Measurements from ENCODE around the gene GPR137. TPM values are rescaled to one million over a fixed set of nuclear protein-coding genes. Genes with fewer than 3 reads are reported as not detected.

GPR137 gene
- polyA plus RNA-seq, 2 of the 4 experiments (the other 2 are of a cell fraction): 11.0 to 37.4 TPM

- Histone ChIP-seq H3K4me3 (no peak within 1 kb of the TSS), H3K27ac (0 out of 6 replicates have a peak within 1 kb of the TSS, but pooled peaks of 1 of the 2 experiments have one; percentile 30), H3K4me2 (peak within 1 kb of the TSS; percentile 49), H3K4me1 (peaks cover 8% of the 10 kb centered on the region; the same call in 2 of the 3 replicates), H3K9me3 (no peaks in the 10 kb centered on the region)
- ChIA-PET CTCF (interaction anchor here (2.7 to 20.5 kb wide), 2 partner anchors 12 to 40 kb away, joined by 12 to 448 read pairs; partner anchors contain the start of genes CATSPERZ, ESRRA and PLCB3), POLR2A (no interaction called here)
- FAIRE-seq (no peak), DNase-seq (ENCODE audit: low read depth in 1 of 2, low spot score in 1 of 2) (no peak), ATAC-seq (no peak)
- 76% methylated on average over 8 of the region's 45 CpGs for WGBS (ENCODE audit: missing lambda C conversion rate)
- no peak for TF ChIP-seq PBX3 (IDR thresholded peaks at IDR 0.05)
- TF ChIP-seq CBX2 (IDR thresholded peaks at IDR 0.05; ENCODE audit: borderline replicate concordance, low read depth): no peak
- TF ChIP-seq FOSL2 (IDR thresholded peaks at IDR 0.05): no peak
- no peak for TF ChIP-seq FOSL2 (CRISPR knock-in tag; IDR thresholded peaks at IDR 0.05)
- no peak for TF ChIP-seq RCOR1 (IDR thresholded peaks at IDR 0.05; ENCODE audit: low read depth, low read length)
- TF ChIP-seq CBX8 (IDR thresholded peaks at IDR 0.05): no peak
- no peak for TF ChIP-seq KDM5A (IDR thresholded peaks at IDR 0.05)
- TF ChIP-seq MAZ (IDR thresholded peaks at IDR 0.05; ENCODE audit: borderline replicate concordance, low read depth, low read length): no peak
- TF ChIP-seq HOXB5 (CRISPR knock-in tag; IDR thresholded peaks at IDR 0.05): no peak
- TF ChIP-seq ZFP36 (IDR thresholded peaks at IDR 0.05; ENCODE audit: borderline replicate concordance, partially characterized antibody): no peak
- no peak for TF ChIP-seq MAFK (IDR thresholded peaks at IDR 0.05; ENCODE audit: partially characterized antibody)
- TF ChIP-seq E2F6 (IDR thresholded peaks at IDR 0.05; ENCODE audit: borderline replicate concordance, low read depth): no peak
- no peak for TF ChIP-seq POLR2A (IDR thresholded peaks at IDR 0.05; ENCODE audit: low read length)
- no peak for TF ChIP-seq PHF8 (IDR thresholded peaks at IDR 0.05; ENCODE audit: borderline replicate concordance, low read depth)
- TF ChIP-seq CHD2 (IDR thresholded peaks at IDR 0.05; ENCODE audit: low read length, partially characterized antibody): no peak
- TF ChIP-seq KDM1A (IDR thresholded peaks at IDR 0.05; ENCODE audit: low read depth): no peak
Observed at GRCh38 chr11:64291262-64291751, 5.7 kb downstream of the GPR137 start, which contains the start of gene KCNK4. KCNK4 (plus strand) TSS chr11:64291302; CDS start chr11:64293019, 1,717 bp downstream.

GRCh38 chr11:64291752-64292459 is 6.3 kb downstream of the GPR137 start:
- Histone ChIP-seq H3K4me3 (no peak overlapping the region), H3K9me3 (no peaks in the 10 kb centered on the region), H3K27ac (0 out of 6 replicates have a peak overlapping the region, but pooled peaks of 1 of the 2 experiments have one; percentile 30), H3K4me2 (peak overlapping the region; percentile 49), H3K4me1 (peaks cover 5% of the 10 kb centered on the region; the same call in 2 of the 3 replicates)
- ChIA-PET POLR2A (no interaction called here), CTCF (interaction anchor here (1.1 to 20.5 kb wide), 2 partner anchors 10 to 12 kb away, joined by 3 to 448 read pairs; partner anchors contain the start of genes CATSPERZ and ESRRA)
- ATAC-seq: no peak
- FAIRE-seq: no peak
- DNase-seq (ENCODE audit: low read depth in 1 of 2, low spot score in 1 of 2): no peak
- 36% methylated on average over 10 of the region's 96 CpGs for WGBS (ENCODE audit: missing lambda C conversion rate)
- TF ChIP-seq TP53 (CRISPR knock-in tag; IDR thresholded peaks at IDR 0.05) (no peak), RNF2 (IDR thresholded peaks at IDR 0.05; ENCODE audit: borderline replicate concordance, low read depth) (no peak), HOXB13 (CRISPR knock-in tag; IDR thresholded peaks at IDR 0.05; ENCODE audit: low read depth) (no peak), NR3C1 (IDR thresholded peaks at IDR 0.05) (no peak), HMGXB4 (CRISPR knock-in tag; IDR thresholded peaks at IDR 0.05; ENCODE audit: borderline replicate concordance) (no peak), HEYL (CRISPR knock-in tag; IDR thresholded peaks at IDR 0.05) (no peak), RFX5 (IDR thresholded peaks at IDR 0.05) (no peak), ESRRA (IDR thresholded peaks at IDR 0.05; ENCODE audit: borderline replicate concordance, low read length) (no peak), TFCP2L1 (CRISPR knock-in tag; IDR thresholded peaks at IDR 0.05) (no peak), CEBPB (IDR thresholded peaks at IDR 0.05) (no peak), HOXB5 (CRISPR knock-in tag; IDR thresholded peaks at IDR 0.05) (no peak)

All from A549 (cell line).